ENCODE results near the gene TBX21.
"Not testable (repeated sequence)": the region's sequence is repeated elsewhere in the genome, so short reads cannot be mapped to it uniquely, and the experiment has no call there.

Gene TBX21

DNA sequence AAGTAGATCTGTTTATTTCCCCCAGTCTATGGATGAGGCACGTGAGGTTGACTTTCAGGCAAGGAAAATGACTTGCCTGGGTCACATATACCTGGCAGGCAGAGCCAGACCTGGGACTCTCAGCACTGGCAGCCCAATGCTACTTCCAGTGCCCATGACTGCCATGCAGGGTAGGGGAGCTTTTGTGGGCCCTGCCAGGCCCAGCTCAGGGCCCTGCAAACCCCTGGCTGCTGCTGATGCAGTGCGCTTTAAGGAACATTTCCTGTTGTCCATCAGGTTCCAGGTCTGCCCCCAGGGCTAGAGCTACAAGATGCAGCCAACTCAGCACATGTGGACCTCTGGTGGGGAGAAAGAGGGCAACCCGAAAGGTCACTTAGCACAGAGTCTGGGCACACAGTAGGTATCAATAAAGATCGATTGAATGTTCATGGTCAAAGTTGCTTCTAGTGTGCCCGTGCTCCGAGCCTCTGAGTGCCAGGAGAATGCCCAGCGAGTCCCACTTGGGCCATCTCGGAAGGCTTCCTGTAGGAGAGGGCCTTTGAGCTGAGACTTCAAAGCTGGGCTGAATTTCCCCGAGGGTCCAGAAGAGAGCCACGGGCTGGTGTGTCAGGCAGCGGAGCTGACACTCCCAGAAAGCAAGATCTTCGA lies 513 bp upstream of the TBX21 start:
- no peak for DNase-seq

- no peak for DNase-seq
Measured at GRCh38 chr17:47733674-47734410, 806 bp downstream of the TBX21 start.

DNA sequence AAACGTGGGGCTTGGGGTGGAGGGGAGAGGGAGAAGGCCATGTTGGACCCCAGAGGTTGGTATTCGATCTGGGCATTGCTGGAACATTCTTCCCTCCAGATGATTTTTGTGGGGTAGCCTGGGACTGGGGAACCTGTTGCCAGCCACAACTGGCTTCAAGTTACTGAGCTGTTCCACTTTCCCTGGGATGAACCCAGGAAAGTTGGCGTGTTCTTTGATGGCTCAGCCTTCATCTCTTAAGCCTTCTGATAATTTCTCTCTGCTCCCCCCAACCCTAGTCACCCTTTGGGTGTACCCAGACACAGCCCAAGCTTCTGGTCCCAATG lies 2.1 kb downstream of the TBX21 start:
- DNase-seq: no peak

GRCh38 chr17:47735536-47736011 lies 2.5 kb downstream of the TBX21 start:
- no peak for DNase-seq

DNA sequence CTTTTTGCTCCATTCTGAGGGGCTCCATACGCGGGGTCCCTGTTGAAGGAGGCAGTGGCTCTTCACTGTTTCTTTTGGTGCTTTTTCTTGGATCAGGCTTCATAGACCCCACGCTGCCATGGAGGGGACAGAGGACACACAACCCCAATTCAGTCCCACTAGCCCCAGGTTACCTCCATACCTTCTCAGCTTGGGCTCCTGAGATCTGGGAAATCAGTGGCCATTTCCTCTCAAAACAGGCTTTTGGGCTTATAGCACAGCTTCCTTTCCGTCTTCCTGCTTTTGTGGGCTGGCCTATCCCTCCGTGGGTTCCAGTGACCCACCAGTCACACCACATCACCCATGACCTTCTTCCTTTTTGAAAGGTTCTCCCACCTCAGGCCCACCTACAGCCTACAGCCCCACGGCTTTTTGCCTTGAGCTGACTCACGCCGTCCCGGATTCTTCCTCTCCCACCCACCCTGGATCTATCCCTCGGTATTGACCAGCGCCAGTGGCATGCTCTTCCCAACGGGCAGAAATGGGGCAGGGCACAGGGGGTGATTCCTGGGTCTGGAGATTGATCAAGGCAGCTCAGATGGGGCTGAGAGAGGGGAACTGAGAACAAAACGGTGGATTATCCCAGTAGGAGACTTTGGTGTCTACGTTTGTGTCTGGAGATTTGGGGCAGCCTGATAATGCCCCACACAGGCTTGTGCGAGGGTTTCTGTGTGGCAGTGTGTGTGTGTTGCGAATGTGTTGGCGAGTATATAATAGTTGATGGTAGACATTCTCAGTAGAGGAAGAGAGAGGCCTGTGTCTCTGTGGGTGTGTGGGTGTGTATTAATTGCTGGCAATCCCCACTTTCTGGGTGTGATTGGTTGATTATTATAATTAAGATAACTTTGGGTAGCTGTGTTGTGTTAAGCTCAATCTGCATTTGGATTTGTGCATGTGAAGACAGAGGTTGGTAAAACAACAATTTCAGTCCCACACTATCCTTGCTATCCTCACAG lies 3.8 kb downstream of the TBX21 start:
- DNase-seq: no peak

DNA sequence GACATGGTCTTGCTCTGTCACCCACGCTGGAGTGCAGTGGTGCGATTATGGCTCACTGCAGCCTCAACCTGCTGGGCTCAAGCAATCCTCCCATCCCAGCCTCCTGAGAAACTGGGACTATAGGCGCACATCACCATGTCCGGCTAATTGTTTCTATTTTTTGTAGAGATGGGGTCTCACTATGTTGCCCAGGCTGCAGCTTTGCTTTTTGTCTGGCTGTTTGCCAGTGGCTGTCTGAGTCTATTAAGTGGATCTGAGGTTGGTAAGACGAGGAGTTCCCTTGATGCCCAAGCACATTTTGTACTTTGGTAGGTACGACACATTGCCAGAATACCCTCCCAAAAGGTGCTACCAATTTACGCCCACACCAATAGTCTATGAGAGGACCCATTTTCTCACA lies 5.1 kb downstream of the TBX21 start:
- DNase-seq: no peak

GRCh38 chr17:47739150-47739549 lies 6.1 kb downstream of the TBX21 start:
- DNase-seq: no peak

DNA sequence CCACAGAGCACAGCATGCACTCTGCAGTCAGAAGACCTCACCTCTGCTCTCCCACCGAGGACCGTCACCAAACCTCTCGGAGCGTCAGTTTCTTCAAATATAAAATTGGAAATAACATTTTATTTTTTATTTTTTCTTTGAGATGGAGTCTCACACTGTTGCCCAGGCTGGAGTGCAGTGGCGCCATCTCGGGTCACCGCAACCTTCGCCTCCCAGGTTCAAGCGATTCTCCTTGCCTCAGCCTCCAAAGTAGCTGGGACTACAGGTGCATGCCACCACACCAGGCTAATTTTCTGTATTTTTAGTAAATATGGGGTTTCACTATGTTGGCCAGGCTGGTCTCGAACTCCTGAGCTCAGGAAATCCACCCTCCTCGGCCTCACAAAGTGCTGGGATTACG lies 6.9 kb downstream of the TBX21 start:
- not testable (repeated sequence) for DNase-seq

- no peak for DNase-seq
Measured at GRCh38 chr17:47741109-47741792, 8.2 kb downstream of the TBX21 start.

DNA sequence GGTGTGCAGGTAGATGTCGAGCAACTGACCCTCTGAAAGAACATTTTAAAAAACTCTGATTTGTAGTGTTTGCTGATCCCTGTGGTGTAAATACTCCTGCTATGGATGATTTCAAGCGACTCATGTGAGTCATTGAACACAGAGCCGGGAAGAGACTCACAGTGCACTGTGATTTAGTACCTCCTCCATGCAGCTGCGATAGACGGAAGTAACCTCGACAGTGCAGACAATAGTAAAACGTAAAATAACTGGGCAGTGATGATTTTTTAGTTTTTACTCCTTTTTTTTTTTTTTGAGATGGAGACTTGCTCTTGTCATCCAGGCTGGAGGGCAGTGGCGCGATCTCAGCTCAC lies 8.7 kb downstream of the TBX21 start:
- DNase-seq: no peak

- DNase-seq: no peak
Measured at GRCh38 chr17:47742319-47743181, 9.5 kb downstream of the TBX21 start.

DNA sequence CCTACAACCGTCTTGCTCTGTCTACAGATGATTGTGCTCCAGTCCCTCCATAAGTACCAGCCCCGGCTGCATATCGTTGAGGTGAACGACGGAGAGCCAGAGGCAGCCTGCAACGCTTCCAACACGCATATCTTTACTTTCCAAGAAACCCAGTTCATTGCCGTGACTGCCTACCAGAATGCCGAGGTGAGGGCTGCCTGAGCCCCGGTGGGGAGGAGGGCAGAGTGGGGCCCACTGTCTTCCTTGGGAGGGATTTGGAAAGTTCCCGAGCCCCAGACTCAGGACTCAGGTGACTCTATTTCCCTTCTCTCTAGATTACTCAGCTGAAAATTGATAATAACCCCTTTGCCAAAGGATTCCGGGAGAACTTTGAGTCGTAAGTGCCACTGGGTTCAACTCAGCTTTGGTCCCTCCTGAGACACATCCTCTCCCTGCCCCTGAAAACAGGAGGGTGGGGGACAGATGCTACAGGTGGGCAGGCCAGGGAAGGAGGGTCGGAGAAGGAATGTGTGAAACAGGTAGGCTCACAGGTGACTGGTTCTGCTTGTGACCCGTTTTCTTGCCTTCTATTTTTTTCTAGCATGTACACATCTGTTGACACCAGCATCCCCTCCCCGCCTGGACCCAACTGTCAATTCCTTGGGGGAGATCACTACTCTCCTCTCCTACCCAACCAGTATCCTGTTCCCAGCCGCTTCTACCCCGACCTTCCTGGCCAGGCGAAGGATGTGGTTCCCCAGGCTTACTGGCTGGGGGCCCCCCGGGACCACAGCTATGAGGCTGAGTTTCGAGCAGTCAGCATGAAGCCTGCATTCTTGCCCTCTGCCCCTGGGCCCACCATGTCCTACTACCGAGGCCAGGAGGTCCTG lies 11.4 kb downstream of the TBX21 start:
- DNase-seq: no peak

- DNase-seq: no peak
Measured at GRCh38 chr17:47745037-47745380, 12.0 kb downstream of the TBX21 start.

DNA sequence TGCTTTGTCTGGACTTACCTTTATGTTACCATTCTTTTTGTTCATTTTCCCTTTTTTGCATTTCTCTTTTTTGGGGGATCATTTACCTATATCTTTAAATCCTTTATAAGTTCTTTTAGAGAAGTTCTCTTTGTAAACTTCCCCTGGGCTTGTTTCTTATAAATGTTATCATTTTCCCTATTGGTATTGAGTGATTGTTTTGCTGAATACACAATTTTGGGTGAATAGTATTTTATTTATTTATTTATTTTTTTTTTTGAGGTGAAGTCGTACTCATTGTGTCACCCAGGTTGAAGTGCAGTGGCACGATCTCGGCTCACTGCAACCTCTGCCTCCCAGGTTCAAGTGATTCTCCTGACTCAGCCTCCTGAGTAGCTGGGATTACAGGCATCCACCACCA lies 18.4 kb downstream of the TBX21 start:
- DNase-seq: no peak

DNA sequence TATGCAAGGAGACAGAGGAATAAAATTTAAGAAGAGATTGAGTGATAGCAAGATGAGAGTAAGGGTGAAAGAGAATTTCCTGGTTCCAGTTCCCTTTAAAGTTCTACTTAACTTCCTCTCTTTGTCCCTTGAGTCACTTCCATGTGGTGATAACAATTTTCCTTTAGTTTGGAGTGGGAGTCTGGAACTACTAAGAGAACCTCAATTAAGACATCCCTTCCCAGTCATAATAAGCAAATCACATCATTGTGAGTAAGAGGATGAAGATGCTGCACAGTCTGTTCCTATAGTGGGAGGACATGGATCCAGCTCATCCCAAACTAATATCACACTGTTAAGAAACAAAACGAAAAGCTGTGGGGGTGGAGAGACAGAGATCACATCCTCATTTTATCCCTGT lies 24.4 kb downstream of the TBX21 start:
- no peak for DNase-seq

GRCh38 chr17:47760409-47761140 lies 27.5 kb downstream of the TBX21 start:
- no peak for DNase-seq

GRCh38 chr17:47762728-47763127 lies 29.7 kb downstream of the TBX21 start:
- DNase-seq: no peak

DNA sequence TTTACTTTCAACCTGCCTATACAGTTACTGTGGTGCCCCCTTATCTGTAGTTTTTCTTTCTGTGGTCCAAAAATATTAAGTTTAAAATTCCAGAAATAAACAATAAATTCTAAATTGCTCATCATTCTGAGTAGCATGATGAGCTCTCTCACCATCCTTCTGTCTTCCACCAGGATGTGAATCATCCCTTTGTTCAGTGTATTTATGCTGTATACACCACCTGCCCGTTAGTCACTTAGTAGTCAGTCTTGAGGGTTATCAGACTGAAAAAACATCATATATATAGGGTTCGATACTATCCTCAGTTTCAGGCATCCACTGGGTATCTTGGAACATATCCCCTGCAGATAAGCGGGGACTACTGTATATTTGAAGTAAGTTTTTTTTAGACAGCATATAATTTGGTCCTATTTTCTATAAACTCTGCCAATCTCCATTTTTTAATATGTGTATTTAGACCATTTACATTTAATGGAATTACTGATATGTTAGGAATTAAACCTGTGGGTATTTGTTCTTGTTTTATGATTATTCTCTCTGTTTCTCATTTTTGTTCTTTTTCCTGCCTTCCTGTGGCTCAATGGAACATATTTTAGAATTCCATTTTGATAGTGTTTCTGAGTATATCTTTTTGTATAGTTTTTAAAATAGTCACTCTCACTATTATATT lies 31.0 kb downstream of the TBX21 start:
- no peak for DNase-seq

GRCh38 chr17:47773649-47774048 lies 40.6 kb downstream of the TBX21 start:
- not testable (repeated sequence) for DNase-seq

- no peak for DNase-seq
Measured at GRCh38 chr17:47774331-47774730, 41.3 kb downstream of the TBX21 start.
